ENCODE measurements around the gene PIWIL4.
A peak's percentile ranks its signal among the peaks of the same experiment; 100 is the strongest.

The PIWIL4 gene

GRCh38 chr11:94567181-94567670, at the start of gene PIWIL4:
Gene PIWIL4, plus strand, starts transcription at chr11:94567368. Its CDS starts 151 bp downstream, at chr11:94567519.
- no peak for DNase-seq (ENCODE audit: low read depth in 2 of 2)

DNA sequence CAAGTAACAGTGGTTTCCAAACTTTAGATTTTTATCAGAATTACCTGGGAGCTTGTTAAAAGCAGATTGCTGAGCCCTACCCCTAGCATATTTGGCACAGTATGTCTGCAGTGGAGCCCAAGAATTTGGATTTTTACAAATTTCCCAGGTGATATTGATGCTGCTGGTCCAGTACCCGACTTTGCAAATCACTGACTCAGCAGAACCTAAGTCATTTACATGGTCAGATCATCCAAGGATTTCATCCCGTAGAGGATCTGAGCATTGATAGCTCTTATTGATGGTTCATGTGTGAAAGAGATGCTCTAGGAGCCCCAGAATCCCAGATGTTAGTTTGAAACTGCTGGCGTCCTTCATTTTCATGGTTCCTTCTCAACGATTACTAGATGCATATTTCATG, 48.9 kb upstream of the PIWIL4 start:
- no peak for DNase-seq (ENCODE audit: low read depth in 2 of 2)

DNA sequence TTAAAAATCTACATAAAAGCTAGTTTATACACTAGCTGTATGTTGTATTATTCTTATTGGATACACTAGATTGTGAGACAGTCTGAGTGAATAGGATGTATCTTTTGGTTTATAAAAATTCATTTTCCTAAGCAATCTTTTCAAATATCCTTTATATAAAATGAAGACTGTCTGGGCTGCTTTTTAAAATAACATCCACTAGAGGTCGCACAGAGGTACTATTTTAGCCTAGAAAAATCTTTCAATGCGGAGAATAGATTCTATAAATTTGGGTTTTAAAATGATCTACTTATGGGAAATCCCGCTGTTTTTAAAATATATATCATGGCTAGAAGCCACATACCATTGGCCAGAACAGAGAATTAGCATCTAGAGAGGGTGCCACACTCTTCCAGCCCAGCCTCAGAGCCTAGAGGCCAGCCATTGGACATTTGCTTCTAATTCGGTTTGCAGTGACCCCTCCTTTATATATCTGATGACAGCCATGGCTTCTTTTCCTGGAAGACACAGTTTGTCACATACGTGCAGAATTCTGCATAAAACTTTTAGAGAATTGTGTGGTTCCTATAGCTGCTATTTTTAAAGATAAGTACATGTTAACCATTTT, 47.6 kb upstream of the PIWIL4 start:
- no peak for DNase-seq (ENCODE audit: low read depth in 2 of 2)

- DNase-seq (ENCODE audit: low read depth in 2 of 2) = no peak
Observed at GRCh38 chr11:94521684-94522083, 45.5 kb upstream of the PIWIL4 start.

- no peak for DNase-seq (ENCODE audit: low read depth in 2 of 2)
Observed at GRCh38 chr11:94524341-94524740, 42.8 kb upstream of the PIWIL4 start.

DNA sequence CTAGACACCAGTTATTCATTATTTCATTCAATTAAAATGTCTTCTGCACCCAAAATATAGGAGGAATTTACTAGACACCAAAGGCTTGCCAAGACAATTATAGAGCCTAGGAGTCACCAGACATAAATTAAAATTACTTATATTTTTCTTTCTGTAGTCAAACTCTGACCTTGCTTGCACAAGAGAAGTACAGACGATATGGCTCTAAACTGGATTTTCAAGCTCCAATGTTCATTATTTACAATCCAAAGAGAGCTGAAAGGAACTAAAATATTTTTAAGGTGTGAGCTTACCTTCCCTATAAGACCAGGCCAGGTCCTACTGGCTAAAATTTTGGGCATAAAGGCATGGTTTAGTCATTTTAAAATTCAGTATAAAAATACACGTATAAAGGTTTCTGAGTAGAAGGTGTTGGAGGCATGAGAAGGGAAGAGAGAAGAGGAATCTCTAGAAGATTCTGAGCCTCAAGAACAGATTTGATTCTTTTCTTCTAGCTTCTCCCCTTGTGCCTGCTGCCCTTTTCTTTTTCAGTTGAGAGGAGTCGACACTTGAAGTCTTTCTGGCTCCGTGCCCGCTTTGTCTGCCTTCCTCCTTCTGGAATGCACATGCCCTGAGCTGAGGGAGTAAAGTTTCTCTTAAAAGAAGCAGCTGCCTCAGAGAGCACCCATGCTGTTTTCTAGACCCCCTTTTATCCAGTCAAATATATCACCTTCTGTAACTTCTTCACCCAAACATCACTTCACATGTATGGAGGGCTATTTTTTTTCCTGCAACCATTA, 41.4 kb upstream of the PIWIL4 start:
- DNase-seq (ENCODE audit: low read depth in 2 of 2) = no peak

GRCh38 chr11:94526645-94527438, 40.3 kb upstream of the PIWIL4 start:
- no peak for DNase-seq (ENCODE audit: low read depth in 2 of 2)

DNA sequence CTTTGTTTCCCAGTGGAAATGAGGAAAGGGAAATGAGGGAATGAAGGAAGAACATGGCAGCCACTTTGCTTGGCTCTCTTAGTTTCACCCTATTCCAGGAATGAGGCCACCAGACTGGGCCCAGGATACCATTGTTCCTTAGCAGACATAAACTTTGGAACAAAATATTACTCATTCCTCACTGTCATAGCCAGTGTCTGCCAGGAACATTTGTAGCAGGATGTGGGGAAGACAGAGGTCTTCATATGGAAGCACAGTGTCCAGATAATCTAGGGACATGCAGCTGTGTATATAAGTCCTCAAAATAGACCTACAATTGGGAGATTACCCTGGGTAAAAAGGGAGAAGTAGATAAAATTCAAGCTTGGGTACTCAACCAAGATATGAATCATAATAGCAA, 38.6 kb upstream of the PIWIL4 start:
- no peak for DNase-seq (ENCODE audit: low read depth in 2 of 2)

DNA sequence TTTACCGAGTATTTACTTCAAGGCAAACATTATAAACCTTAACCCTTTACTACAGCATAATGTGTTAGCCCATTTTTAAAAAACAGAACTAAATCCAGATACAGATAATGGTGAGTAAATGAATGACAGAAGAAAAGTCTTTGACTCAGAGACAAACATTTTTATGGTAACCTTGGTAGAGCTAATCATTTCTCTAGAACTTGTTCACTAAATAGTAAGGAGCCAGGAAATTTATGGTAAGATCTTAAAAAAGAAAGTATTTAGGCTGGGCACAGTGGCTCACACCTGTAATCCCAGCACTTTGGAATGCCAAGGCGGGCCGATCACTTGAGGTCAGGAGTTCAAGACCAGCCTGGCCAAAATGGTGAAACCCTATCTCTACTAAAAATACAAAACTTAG, 35.0 kb upstream of the PIWIL4 start:
- no peak for DNase-seq (ENCODE audit: low read depth in 2 of 2)

GRCh38 chr11:94533206-94533605, 34.0 kb upstream of the PIWIL4 start:
- DNase-seq (ENCODE audit: low read depth in 2 of 2) = no peak

DNA sequence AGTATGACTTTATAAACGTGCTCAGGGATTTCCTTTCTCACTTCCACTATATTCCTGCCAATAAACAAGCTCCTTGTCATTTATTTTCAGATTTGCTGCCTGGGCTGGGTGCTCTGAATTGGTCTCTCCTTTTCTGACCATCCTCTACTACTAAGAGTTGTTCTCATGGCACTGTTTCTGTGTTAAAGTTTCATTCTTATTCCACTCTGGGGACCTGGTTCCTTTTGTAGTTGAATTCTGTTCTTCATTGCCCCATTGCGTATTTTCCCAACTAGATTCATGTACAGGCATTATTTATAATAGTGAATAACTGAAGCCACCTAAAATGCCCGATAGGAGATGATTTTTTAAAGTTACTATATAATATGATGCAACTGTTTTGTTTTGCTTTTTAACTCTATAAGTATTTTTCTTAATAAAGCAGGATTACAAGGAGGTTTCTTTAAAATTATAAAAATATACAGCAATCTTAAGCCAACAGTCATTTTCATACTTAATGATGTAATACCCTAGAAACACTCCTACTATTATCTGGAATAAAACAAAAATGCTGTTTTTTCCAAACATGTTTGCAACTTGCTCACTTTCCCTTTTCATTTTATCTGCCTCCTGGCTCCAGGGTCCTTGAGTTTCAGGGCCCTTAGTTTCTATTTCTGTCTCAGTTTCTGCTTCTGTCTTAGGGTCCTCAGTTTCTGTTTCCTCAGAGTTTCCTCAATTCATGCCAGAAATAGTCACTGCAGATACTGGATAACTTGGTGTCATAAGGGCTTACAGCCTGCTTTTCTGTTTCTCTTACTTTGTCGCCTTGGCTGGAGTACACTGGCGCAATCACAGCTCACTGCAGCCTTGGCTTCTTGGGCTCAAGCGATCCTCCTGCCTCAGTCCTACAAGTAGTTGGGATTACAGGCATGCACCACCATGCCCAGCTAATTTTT, 33.2 kb upstream of the PIWIL4 start:
- DNase-seq (ENCODE audit: low read depth in 2 of 2) = no peak

DNA sequence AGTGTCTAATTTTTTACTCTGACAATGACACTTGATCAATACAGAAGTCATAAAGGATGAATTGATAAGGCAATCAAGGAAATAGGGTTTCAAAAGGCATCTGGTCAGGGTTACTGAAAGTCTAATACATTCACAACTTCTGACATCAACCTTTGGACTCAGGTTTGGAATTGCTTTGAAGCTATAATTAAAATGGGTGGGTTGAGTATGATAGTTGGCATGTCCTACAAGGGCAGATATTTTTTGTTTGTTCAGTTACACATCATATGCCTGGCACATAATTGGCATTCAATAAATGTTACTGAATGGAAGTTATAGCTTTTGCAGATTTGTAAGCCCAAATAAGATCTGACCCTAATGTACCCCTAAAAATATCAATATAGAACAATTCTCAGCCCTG, 30.8 kb upstream of the PIWIL4 start:
- DNase-seq (ENCODE audit: low read depth in 2 of 2) = no peak

- no peak for DNase-seq (ENCODE audit: low read depth in 2 of 2)
Observed at GRCh38 chr11:94537031-94537600, 30.1 kb upstream of the PIWIL4 start.

DNA sequence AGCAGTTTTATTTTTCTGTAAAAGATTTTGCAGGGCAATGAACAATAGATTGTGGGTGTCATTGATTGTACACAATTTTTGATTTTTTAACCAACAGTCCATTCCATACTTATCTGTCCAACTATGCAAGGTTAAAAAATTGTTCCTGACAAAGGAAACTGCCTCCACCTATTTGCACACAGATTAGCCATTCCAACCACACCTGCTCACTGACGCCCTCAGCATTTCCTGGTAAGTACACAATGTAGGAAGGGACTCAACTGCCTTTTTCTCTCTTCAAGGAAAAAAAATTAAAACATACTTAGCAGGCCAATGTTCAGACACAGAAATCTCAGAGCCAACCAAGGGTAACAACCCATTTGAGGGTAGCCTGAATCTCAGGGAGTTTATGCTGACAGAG, 27.7 kb upstream of the PIWIL4 start:
- no peak for DNase-seq (ENCODE audit: low read depth in 2 of 2)

- DNase-seq (ENCODE audit: low read depth in 2 of 2) = peak; percentile 71 to 74
Observed at GRCh38 chr11:94543695-94544645, 23.2 kb upstream of the PIWIL4 start, which contains the start of gene FUT4. Gene FUT4, plus strand, starts transcription at chr11:94543921. Its CDS starts 213 bp downstream, at chr11:94544134.

DNA sequence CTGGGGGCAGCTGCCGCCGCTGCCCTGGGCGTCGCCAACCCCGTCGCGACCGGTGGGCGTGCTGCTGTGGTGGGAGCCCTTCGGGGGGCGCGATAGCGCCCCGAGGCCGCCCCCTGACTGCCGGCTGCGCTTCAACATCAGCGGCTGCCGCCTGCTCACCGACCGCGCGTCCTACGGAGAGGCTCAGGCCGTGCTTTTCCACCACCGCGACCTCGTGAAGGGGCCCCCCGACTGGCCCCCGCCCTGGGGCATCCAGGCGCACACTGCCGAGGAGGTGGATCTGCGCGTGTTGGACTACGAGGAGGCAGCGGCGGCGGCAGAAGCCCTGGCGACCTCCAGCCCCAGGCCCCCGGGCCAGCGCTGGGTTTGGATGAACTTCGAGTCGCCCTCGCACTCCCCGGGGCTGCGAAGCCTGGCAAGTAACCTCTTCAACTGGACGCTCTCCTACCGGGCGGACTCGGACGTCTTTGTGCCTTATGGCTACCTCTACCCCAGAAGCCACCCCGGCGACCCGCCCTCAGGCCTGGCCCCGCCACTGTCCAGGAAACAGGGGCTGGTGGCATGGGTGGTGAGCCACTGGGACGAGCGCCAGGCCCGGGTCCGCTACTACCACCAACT, 22.4 kb upstream of the PIWIL4 start:
- DNase-seq (ENCODE audit: low read depth in 2 of 2) = peak in 1 of 2 donors; percentile 4

GRCh38 chr11:94545264-94546161, 21.7 kb upstream of the PIWIL4 start:
- no peak for DNase-seq (ENCODE audit: low read depth in 2 of 2)

GRCh38 chr11:94546162-94546470, 21.1 kb upstream of the PIWIL4 start:
- DNase-seq (ENCODE audit: low read depth in 2 of 2) = no peak
